Pancreas (tissue), 10 donors: ENCODE data around the gene ZNF746. TPM values are rescaled to one million over a fixed set of nuclear protein-coding genes. Genes with fewer than 3 reads are reported as not detected.
A peak's percentile ranks its signal among the peaks of the same experiment; 100 is the strongest.

ENCODE experiments used
- ATAC-seq, 4 donors: fragments of 200-7000 bp; cut with Tn5 transposase; one replicate each; pipeline versions ENCODE4 v1.8.0 to v1.9.1; 2020; ENCODE audit warnings: mild to moderate bottlenecking in 4 of 4, moderate library complexity in 4 of 4
- DNase-seq, 6 donors: peaks; one replicate each; pipeline ENCODE4 v3.0.0-alpha.2; 2020
- FAIRE-seq: peaks from 2 replicates; lab custom pipeline; 2012; peaks lifted over from hg19 to GRCh38; lab: Jason Lieb, UNC
- H3K27ac ChIP-seq, 4 donors: fragments of 200-600 bp; sonication (generic); 1 replicate in 3 of 4; 2 replicates in 1 of 4; pipeline versions ENCODE4 v1.5.0 to v1.8.0; 2020
- H3K27me3 ChIP-seq, 4 donors: fragments of 200-600 bp; one replicate each; pipeline ENCODE4 v1.8.0; 2021
- H3K36me3 ChIP-seq, 3 donors: fragments of 200-600 bp; sonication (generic) in 1 of 3; one replicate each; pipeline versions ENCODE4 v1.5.0 to v1.8.0; 2020 to 2021
- H3K4me1 ChIP-seq, 3 donors: fragments of 200-600 bp; one replicate each; pipeline ENCODE4 v1.8.0; 2021
- H3K4me3 ChIP-seq, 4 donors: fragments of 200-600 bp; sonication (generic) in 2 of 4; one replicate each; pipeline versions ENCODE4 v1.5.0 to v1.8.0; 2020 to 2021
- H3K9me3 ChIP-seq, 4 donors: fragments of 200-600 bp; one replicate each; pipeline ENCODE4 v1.8.0; 2021
- CTCF ChIP-seq, 4 donors: fragments of 200-600 bp; sonication (generic) in 3 of 4; IDR thresholded peaks; one replicate each; pipeline versions ENCODE4 v1.5.0 to v1.8.0; 2021; ENCODE audit warnings: antibody characterized with exemption in 4 of 4
- WGBS, 2 donors: extraction: QIAGEN DNeasy Blood & Tissue Kit; methylation state at CpG; one replicate each; pipeline ENCODE4 v1.1.7; 2013; 5-methylcytosine and 5-hydroxymethylcytosine counted together
- intact Hi-C, 3 donors: fragments of 100-400 bp; cut with DNase I; formaldehyde crosslinking; loops; one replicate each; pipeline versions ENCODE4 v1.11.1 to v1.14.2; 2022
- polyA plus RNA-seq, 2 donors: library from polyadenylated mRNA; stranded (reverse); fragments of 200-250 nt; gene quantifications; one replicate each; pipeline ENCODE4 v1.2.3, GENCODE V29; 2013
- total RNA-seq, 6 donors: library from RNA; stranded (reverse); fragmentation: NEBNext Ultra II Directional in 4 of 6; extraction: Animal tissue kit (Norgen Biotek cat#: 25700) in 4 of 6; gene quantifications; one replicate each; pipeline versions ENCODE4 v1.2.1 to v1.2.4, GENCODE V29; 2021 to 2023
- donor health status: healthy with polysubstance abuse.
- donor health status: DM: no; HTN: no; CAD: no; lungs with moderate emphysema.
- donor health status: DM: no; HTN: no; CAD: no.
- donor health status: control.
- donor health status: control.
- donor health status: Bipolar disorder and iron deficiency.
- donor health status: DM: yes; HTN: yes; CAD: no.
- donor health status: DM: no; HTN: no; CAD: no.
- donor health status: DM: no; HTN: no; CAD: no.
- donor health status: DM: yes; HTN: yes; CAD: no.

ZNF746 gene
- total and polyA plus RNA-seq, 8 donors = 6.3 to 10.9 (median 7.1) TPM

GRCh38 chr7:149493366-149493765 lies 4.2 kb downstream of the ZNF746 start:
- no peak for FAIRE-seq

GRCh38 chr7:149490083-149490760 lies 7.4 kb downstream of the ZNF746 start:
- H3K4me3 ChIP-seq = no peak overlapping the region
- FAIRE-seq = no peak
- peaks cover 0 to 2% (median 0%) of the 10 kb centered on the region in 3 donors for H3K4me1 ChIP-seq
- intact Hi-C loops = no loop called here
- 81 to 84% methylated on average over 15 of the region's 15 CpGs for WGBS, 2 donors
- no peak overlapping the region for H3K27ac ChIP-seq
- no peaks in the 10 kb centered on the region for H3K27me3 ChIP-seq
- DNase-seq = no peak
- ATAC-seq = no peak
- TF ChIP-seq CTCF (IDR thresholded peaks at IDR 0.05) = no peak
- no peaks in the 10 kb centered on the region for H3K9me3 ChIP-seq
- peaks cover 0 to 43% (median 19%) of the 10 kb centered on the region in 3 donors for H3K36me3 ChIP-seq

More at GRCh38 chr7:149493366-149493765, 4.2 kb downstream of the ZNF746 start:
- H3K27ac ChIP-seq = no peak overlapping the region
- no peak for TF ChIP-seq CTCF (IDR thresholded peaks at IDR 0.05)
- WGBS, 2 donors = 94 to 96% methylated on average over 9 of the region's 9 CpGs
- ATAC-seq = no peak
- H3K27me3 ChIP-seq = no peaks in the 10 kb centered on the region
- peaks cover 0 to 36% (median 19%) of the 10 kb centered on the region in 3 donors for H3K36me3 ChIP-seq
- no peak for DNase-seq
- intact Hi-C loops = no loop called here
- no peak overlapping the region for H3K4me3 ChIP-seq
- no peaks in the 10 kb centered on the region for H3K9me3 ChIP-seq
- peaks cover 0 to 13% (median 0%) of the 10 kb centered on the region in 3 donors for H3K4me1 ChIP-seq

- intact Hi-C loops = no loop called here
- TF ChIP-seq CTCF (IDR thresholded peaks at IDR 0.05) = no peak
- H3K27me3 ChIP-seq = no peaks in the 10 kb centered on the region
- no peaks in the 10 kb centered on the region for H3K4me1 ChIP-seq
- H3K9me3 ChIP-seq = no peaks in the 10 kb centered on the region
- WGBS, 2 donors = 85 to 86% methylated on average over 15 of the region's 15 CpGs
- H3K36me3 ChIP-seq = peaks cover 0 to 43% (median 19%) of the 10 kb centered on the region in 3 donors
- FAIRE-seq (no peak), ATAC-seq (peak; percentile 24 to 78 (median 60)), DNase-seq (peak in 1 of 6 donors; percentile 37)
- H3K27ac ChIP-seq = no peak overlapping the region
- H3K4me3 ChIP-seq = no peak overlapping the region
Measured at GRCh38 chr7:149489391-149490024, 8.1 kb downstream of the ZNF746 start.

GRCh38 chr7:149479568-149479967 lies 18.0 kb downstream of the ZNF746 start:
- FAIRE-seq (no peak), ATAC-seq (no peak), DNase-seq (no peak)
- no peak for TF ChIP-seq CTCF (IDR thresholded peaks at IDR 0.05)
- Histone ChIP-seq H3K27ac (no peak overlapping the region), H3K27me3 (no peaks in the 10 kb centered on the region), H3K4me3 (no peak overlapping the region), H3K4me1 (no peaks in the 10 kb centered on the region), H3K36me3 (peaks cover 4 to 17% (median 4%) of the 10 kb centered on the region in 3 donors), H3K9me3 (no peaks in the 10 kb centered on the region)
- WGBS, 2 donors = 96 to 97% methylated on average over 1 of the region's 1 CpG
- intact Hi-C loops = no loop called here

GRCh38 chr7:149478754-149479153 lies 18.9 kb downstream of the ZNF746 start:
- no peak overlapping the region for H3K27ac ChIP-seq
- intact Hi-C loops = no loop called here
- ATAC-seq (no peak), DNase-seq (no peak), FAIRE-seq (no peak)
- H3K27me3 ChIP-seq = no peaks in the 10 kb centered on the region
- 95 to 100% methylated on average over 1 of the region's 1 CpG for WGBS, 2 donors
- H3K4me1 ChIP-seq = no peaks in the 10 kb centered on the region
- H3K4me3 ChIP-seq = no peak overlapping the region
- H3K36me3 ChIP-seq = peaks cover 4 to 26% (median 4%) of the 10 kb centered on the region in 3 donors
- no peak for TF ChIP-seq CTCF (IDR thresholded peaks at IDR 0.05)
- no peaks in the 10 kb centered on the region for H3K9me3 ChIP-seq
